Skeletal muscle satellite cell (primary cell): ENCODE results near the gene WNT1.

Experiments
- H3K27me3 ChIP-seq: 2 replicates; pipeline ENCODE4 v1.7.0; 2013; ENCODE audit warnings: low read length; ENCODE audit not compliant: control insufficient read depth, insufficient read depth
- H3K36me3 ChIP-seq: 2 replicates; pipeline ENCODE4 v1.7.0; 2013; ENCODE audit warnings: mild to moderate bottlenecking, control low read depth, low read length; ENCODE audit not compliant: insufficient read depth
- H3K4me1 ChIP-seq: 2 replicates; pipeline ENCODE4 v1.7.0; 2013; ENCODE audit warnings: low read length; ENCODE audit not compliant: control insufficient read depth, insufficient read depth
- H3K4me2 ChIP-seq: 2 replicates; pipeline ENCODE4 v1.7.0; 2013; ENCODE audit warnings: mild to moderate bottlenecking, low read length
- H3K4me3 ChIP-seq: 2 replicates; pipeline ENCODE4 v1.7.0; 2013; ENCODE audit warnings: low read length
- H3K9ac ChIP-seq: 2 replicates; pipeline ENCODE4 v1.7.0; 2013; ENCODE audit warnings: mild to moderate bottlenecking, low read depth, low read length, moderate library complexity
- H3K9me3 ChIP-seq: replicated peaks from 2 replicates; pipeline ENCODE4 v1.7.0; 2013; ENCODE audit warnings: mild to moderate bottlenecking, control low read depth, low read length

The WNT1 gene

GRCh38 chr12:48965298-48965838 lies 12.8 kb upstream of the WNT1 start:
- no peak overlapping the region for H3K4me3 ChIP-seq
- H3K9me3 ChIP-seq = no peaks in the 10 kb centered on the region
- no peak overlapping the region for H3K4me2 ChIP-seq
- no peak overlapping the region for H3K9ac ChIP-seq
- no peaks in the 10 kb centered on the region for H3K36me3 ChIP-seq
- H3K27me3 ChIP-seq = peaks cover 48% of the 10 kb centered on the region
- peaks cover 13% of the 10 kb centered on the region for H3K4me1 ChIP-seq

DNA sequence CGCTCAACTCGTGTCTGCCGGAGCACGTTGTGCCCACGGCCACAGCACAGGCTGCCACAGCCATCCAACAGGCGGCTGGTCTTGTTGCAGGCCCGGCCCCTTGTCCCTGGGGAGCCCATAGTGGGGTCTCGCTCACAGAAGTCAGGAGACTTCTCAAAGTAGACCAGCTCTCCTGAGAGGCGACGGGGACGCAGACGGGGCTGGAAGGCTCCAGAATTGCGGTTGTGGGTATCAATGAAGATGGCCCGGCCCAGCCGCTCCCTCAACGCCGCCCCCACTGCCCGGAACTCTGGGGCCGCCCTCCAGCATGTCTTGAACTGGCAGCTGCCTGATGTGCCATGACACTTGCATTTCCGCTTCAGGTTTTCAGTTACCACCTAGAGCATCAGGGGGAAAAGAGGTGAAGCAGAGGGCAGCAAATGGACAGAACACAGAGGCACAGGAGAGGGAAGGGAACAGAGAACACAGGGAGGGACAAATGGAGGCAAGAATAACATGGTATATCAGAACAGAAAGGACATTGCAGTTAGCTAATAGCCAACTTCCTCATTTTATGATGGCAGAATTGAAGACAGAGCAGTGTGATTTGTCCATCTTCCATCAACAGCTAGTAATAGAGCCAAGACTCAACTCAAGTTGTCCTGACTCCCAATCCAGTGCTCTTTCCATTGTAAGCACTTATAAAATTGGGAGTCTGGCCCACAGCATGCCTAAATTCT lies 11.8 kb upstream of the WNT1 start:
- H3K9ac ChIP-seq = no peak overlapping the region
- H3K36me3 ChIP-seq = no peaks in the 10 kb centered on the region
- no peak overlapping the region for H3K4me2 ChIP-seq
- peaks cover 13% of the 10 kb centered on the region for H3K4me1 ChIP-seq
- no peak overlapping the region for H3K4me3 ChIP-seq
- peaks cover 58% of the 10 kb centered on the region for H3K27me3 ChIP-seq
- H3K9me3 ChIP-seq = no peaks in the 10 kb centered on the region

DNA sequence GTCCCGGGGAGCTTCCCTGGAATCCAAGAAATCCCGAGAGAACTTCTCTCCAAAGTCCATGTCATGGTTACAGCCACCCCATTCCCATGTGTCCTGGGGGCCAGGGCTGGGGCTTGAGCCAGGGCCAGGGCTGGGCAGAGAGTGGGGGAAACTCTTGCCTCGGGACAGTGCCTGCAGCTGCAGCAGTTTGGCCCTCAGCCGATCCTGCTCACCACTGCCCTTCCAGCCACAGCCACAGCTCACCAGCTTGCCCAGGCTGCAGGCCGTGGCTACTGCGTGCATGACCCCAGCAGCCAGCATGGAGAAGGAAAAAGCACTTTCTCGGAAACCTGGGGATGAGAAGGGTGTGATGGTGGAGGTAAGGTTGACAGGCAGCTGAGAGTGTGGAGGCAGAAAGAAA lies 10.1 kb upstream of the WNT1 start:
- Histone ChIP-seq H3K36me3 (no peaks in the 10 kb centered on the region), H3K9ac (no peak overlapping the region), H3K4me3 (no peak overlapping the region), H3K27me3 (peaks cover 74% of the 10 kb centered on the region), H3K4me2 (no peak overlapping the region), H3K4me1 (peaks cover 13% of the 10 kb centered on the region), H3K9me3 (no peaks in the 10 kb centered on the region)

GRCh38 chr12:48968467-48968866 lies 9.7 kb upstream of the WNT1 start:
- Histone ChIP-seq H3K27me3 (peaks cover 79% of the 10 kb centered on the region), H3K36me3 (no peaks in the 10 kb centered on the region), H3K9ac (no peak overlapping the region), H3K4me3 (no peak overlapping the region), H3K4me2 (no peak overlapping the region), H3K4me1 (peaks cover 13% of the 10 kb centered on the region), H3K9me3 (no peaks in the 10 kb centered on the region)

DNA sequence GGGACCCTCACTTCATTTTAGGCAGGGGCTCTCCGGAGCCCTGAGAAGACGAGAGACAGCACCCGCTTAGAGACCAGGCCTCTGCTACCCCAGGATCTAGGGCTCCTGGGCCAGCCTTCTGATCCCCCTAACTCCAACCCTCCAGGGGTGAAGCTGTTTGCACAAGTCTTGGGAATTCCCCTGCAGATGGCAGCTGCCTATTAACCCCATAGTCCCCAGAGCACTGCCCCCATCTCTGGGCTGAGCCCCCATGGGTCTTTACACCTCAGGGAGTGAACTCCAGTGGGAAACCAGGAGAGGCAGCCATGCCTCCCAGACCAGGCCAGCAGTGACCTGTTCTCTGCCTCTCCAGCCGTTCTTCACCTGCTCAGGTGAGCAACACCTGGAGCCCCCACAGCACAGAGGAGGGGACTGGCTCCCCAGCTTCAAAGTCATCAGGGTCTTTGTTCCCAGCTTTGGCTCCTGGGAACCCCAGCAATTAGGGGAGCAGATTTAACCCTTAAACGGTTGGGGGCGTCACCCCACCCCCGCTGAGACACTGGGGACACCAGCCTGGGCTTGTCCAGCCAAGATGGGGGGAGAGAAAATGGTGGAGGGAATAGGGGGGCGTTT lies 8.9 kb upstream of the WNT1 start:
- Histone ChIP-seq H3K36me3 (no peaks in the 10 kb centered on the region), H3K9ac (no peak overlapping the region), H3K27me3 (peaks cover 87% of the 10 kb centered on the region), H3K4me3 (no peak overlapping the region), H3K9me3 (no peaks in the 10 kb centered on the region), H3K4me2 (no peak overlapping the region), H3K4me1 (peaks cover 13% of the 10 kb centered on the region)

DNA sequence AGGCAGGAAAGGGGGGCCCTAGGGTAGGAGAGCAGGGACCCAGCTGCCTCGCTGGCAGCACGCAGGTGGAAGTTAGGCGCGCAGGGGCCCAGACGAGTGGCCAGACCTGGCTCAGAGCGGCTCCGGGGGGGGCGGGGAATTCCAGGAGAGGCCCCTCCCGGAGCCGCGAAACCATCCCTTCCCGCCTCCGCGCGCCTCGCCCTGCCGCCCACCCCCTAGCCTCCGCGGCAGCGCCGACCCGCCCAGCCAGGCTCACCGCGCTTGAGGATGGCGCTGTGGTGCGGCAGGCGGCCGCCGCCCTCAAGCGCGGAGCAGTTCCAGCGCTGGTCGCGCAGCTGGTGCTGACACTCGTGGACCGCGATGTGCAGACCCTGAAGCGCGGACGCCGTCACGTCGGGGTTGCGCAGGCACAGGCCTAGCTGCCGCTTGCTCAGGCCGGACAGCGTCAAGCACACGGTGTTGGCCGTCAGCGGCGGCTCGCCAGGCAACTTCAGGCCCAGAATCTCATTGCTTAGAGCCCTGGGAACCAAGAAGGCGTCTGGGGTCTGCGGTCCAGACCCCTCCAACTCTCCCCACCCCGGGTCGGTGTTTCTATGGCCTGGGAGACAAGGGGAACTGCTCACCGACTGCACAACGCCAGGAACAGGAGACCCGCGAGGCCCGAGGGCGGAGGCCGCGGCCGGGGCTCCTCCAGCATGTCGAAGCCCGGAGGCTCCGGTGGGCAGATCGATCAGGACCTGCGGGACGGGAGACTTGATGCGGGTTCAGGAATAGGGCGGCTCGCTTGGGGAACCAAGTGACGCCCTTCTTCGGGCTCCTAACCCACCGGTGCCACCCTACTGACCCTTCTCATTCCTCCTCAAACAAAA lies 8.1 kb upstream of the WNT1 start:
- no peak overlapping the region for H3K4me3 ChIP-seq
- no peaks in the 10 kb centered on the region for H3K36me3 ChIP-seq
- no peaks in the 10 kb centered on the region for H3K9me3 ChIP-seq
- H3K4me2 ChIP-seq = peak overlapping the region; percentile 35
- H3K27me3 ChIP-seq = peaks cover 84% of the 10 kb centered on the region
- H3K4me1 ChIP-seq = peaks cover 13% of the 10 kb centered on the region
- H3K9ac ChIP-seq = no peak overlapping the region

DNA sequence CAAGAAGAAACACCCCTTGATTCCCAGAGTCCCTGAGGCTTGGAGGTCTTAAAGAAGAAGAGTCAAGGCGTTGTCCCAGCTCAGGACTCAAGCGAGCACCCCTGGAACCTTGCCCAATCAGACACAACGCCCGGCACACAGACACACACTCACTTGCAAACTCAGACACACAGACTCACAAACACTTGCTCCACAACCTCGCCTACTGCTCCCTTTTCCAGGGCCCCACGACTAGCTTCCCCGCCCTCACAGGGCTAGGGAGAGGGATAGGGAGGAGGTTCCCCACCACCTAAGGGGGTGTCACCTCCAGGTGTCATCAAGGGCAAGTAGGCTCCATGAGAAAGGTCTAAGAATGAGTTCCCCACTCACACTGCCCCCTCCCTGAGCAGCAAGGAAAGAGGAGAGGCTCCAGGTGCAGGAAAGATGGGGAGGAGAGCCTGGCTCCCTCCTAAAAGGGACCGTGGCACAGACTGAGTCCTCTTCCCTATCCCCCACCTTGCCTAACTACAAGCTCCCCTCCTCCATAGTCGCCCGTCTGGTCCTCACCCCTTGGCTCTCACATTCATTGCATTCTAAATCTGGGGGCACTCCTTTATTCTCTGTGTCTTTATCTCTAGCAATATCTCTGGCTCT lies 7.3 kb upstream of the WNT1 start:
- Histone ChIP-seq H3K4me1 (peaks cover 13% of the 10 kb centered on the region), H3K4me3 (peak overlapping the region; percentile 60), H3K36me3 (no peaks in the 10 kb centered on the region), H3K27me3 (peaks cover 84% of the 10 kb centered on the region), H3K9me3 (no peaks in the 10 kb centered on the region), H3K9ac (no peak overlapping the region), H3K4me2 (peak overlapping the region; percentile 80)

GRCh38 chr12:48972213-48972951 lies 5.7 kb upstream of the WNT1 start:
- Histone ChIP-seq H3K9me3 (no peaks in the 10 kb centered on the region), H3K36me3 (no peaks in the 10 kb centered on the region), H3K9ac (no peak overlapping the region), H3K4me3 (no peak overlapping the region), H3K4me2 (no peak overlapping the region), H3K27me3 (peaks cover 86% of the 10 kb centered on the region), H3K4me1 (peaks cover 14% of the 10 kb centered on the region)

- no peak overlapping the region for H3K4me2 ChIP-seq
- no peak overlapping the region for H3K9ac ChIP-seq
- H3K27me3 ChIP-seq = peaks cover 89% of the 10 kb centered on the region
- H3K36me3 ChIP-seq = no peaks in the 10 kb centered on the region
- peaks cover 18% of the 10 kb centered on the region for H3K4me1 ChIP-seq
- no peaks in the 10 kb centered on the region for H3K9me3 ChIP-seq
- H3K4me3 ChIP-seq = no peak overlapping the region
Measured at GRCh38 chr12:48972952-48973483, 5.1 kb upstream of the WNT1 start.

DNA sequence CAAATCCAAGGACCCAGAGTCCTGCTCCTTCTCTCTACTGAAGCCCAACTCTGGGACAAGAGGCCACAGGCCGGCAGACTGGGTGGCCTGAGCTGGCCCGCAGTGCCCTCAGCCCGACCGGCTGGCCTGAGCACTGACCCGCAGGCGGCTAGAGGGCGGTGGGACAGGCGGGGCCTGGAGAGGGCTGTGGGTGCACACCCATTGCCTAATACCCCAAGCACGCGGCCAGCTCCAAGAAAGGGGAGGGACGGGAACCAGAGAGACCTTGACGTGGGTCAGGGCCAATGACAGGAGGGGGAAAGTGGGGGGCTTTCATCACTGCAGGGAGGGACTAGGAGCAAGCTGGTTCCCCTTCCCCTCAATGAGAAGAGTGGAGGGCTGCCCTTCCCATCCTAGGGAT lies 4.6 kb upstream of the WNT1 start:
- Histone ChIP-seq H3K36me3 (no peaks in the 10 kb centered on the region), H3K9ac (no peak overlapping the region), H3K4me2 (no peak overlapping the region), H3K4me1 (peaks cover 21% of the 10 kb centered on the region), H3K9me3 (no peaks in the 10 kb centered on the region), H3K4me3 (no peak overlapping the region), H3K27me3 (peaks cover 89% of the 10 kb centered on the region)
